Neutrophil (primary cell): ENCODE measurements around the gene TMEM200A.
"Not testable (repeated sequence)": the region's sequence is repeated elsewhere in the genome, so short reads cannot be mapped to it uniquely, and the experiment has no call there.

ENCODE experiments used
- H3K27ac ChIP-seq: fragments of 200-600 bp; sonication (generic); 2 replicates; pipeline ENCODE4 v1.5.1; 2016; ENCODE audit warnings: mild to moderate bottlenecking, moderate library complexity
- H3K27me3 ChIP-seq: fragments of 200-600 bp; sonication (generic); 2 replicates; pipeline ENCODE4 v1.6.0; 2016; ENCODE audit warnings: mild to moderate bottlenecking
- H3K36me3 ChIP-seq: fragments of 200-600 bp; sonication (generic); 2 replicates; pipeline ENCODE4 v1.5.1; 2017
- H3K4me1 ChIP-seq, 2 experiments: fragments of 200-600 bp in 1 of 2; sonication (generic) in 1 of 2; 1 replicate in 1 of 2; 2 replicates in 1 of 2; pipeline versions ENCODE4 v1.5.1 to v1.6.1; 2013 to 2016; ENCODE audit warnings: low read depth in 1 of 2, low read length in 1 of 2, mild to moderate bottlenecking in 1 of 2, moderate library complexity in 1 of 2; ENCODE audit not compliant: control insufficient read depth in 1 of 2, insufficient read depth in 1 of 2
- H3K4me3 ChIP-seq, 2 experiments: fragments of 200-600 bp in 1 of 2; sonication (generic) in 1 of 2; 1 replicate in 1 of 2; 2 replicates in 1 of 2; pipeline ENCODE4 v1.5.1; 2013 to 2016; ENCODE audit warnings: low read depth in 1 of 2, low read length in 1 of 2, mild to moderate bottlenecking in 1 of 2, moderate library complexity in 1 of 2
- H3K9me3 ChIP-seq: fragments of 200-600 bp; sonication (generic); 2 replicates; pipeline ENCODE4 v1.5.1; 2016
- TF ChIP-seq, protein P1 (sequence below): fragments of 200-600 bp; sonication (generic); IDR thresholded peaks from 2 replicates; pipeline ENCODE4 v1.5.1; 2016; ENCODE audit warnings: antibody characterized with exemption

The TMEM200A gene

DNA sequence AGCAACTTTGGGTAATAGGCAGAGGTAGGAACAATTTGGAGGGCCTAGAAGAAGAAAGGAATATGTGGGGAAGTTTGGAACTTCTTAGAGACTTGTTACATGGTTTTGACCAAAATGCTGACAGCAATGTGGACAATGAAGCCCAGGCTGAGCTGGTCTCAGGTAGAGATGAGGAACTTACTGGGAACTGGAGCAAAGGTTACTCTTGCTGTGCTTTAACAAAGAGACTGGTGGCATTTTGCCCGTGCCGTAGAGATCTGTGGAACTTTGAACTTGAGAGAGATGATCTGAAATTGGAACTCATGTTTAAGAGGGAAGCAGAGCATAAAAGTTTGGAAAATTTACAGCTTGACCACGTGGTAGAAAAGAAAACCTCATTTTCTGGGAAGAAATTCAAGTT, 28.3 kb upstream of the TMEM200A start:
- Histone ChIP-seq H3K36me3 (no peaks in the 10 kb centered on the region), H3K4me1 (no peaks in the 10 kb centered on the region), H3K4me3 (no peak overlapping the region), H3K27me3 (no peaks in the 10 kb centered on the region), H3K9me3 (no peaks in the 10 kb centered on the region), H3K27ac (no peak overlapping the region)
- TF ChIP-seq, protein P1, sequence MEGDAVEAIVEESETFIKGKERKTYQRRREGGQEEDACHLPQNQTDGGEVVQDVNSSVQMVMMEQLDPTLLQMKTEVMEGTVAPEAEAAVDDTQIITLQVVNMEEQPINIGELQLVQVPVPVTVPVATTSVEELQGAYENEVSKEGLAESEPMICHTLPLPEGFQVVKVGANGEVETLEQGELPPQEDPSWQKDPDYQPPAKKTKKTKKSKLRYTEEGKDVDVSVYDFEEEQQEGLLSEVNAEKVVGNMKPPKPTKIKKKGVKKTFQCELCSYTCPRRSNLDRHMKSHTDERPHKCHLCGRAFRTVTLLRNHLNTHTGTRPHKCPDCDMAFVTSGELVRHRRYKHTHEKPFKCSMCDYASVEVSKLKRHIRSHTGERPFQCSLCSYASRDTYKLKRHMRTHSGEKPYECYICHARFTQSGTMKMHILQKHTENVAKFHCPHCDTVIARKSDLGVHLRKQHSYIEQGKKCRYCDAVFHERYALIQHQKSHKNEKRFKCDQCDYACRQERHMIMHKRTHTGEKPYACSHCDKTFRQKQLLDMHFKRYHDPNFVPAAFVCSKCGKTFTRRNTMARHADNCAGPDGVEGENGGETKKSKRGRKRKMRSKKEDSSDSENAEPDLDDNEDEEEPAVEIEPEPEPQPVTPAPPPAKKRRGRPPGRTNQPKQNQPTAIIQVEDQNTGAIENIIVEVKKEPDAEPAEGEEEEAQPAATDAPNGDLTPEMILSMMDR: no peak

DNA sequence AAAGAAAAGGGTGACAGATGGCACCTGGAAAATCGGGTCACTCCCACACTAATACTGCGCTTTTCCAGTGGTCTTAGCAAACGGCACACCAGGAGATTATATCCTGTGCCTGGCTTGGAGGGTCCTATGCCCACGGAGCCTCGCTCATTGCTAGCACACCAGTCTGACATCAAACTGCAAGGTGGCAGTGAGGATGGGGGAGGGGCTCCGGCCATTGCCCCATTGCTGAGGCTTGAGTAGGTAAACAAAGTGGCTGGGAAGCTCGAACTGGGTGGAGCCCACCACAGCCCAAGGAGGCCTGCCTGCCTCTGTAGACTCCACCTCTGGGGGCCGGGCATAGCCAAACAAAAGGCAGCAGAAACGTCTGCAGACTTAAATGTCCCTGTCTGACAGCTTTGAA, 19.5 kb upstream of the TMEM200A start:
- H3K4me3 ChIP-seq, H3K27ac ChIP-seq, H3K27me3 ChIP-seq, H3K9me3 ChIP-seq, H3K4me1 ChIP-seq, H3K36me3 ChIP-seq: not testable (repeated sequence)

DNA sequence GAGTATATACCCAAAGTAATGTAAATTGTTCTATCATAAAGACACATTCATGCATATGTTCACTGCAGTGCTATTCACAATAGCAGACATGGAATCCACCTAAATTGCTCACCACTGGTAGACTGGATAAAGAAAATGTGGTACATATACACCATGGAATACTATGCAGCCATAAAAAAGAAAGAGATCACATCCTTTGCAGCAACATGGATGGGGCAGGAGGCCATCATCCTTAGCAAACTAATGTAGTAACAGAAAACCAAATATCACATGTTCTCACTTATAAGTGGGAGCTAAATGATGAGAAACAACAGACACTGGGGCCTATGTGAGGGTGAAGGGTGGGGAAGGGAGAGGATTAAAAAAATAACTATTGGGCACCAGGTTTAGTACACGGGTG, 11.5 kb upstream of the TMEM200A start:
- Histone ChIP-seq H3K36me3 (no peaks in the 10 kb centered on the region), H3K4me1 (no peaks in the 10 kb centered on the region), H3K27me3 (no peaks in the 10 kb centered on the region), H3K4me3 (no peak overlapping the region), H3K27ac (no peak overlapping the region), H3K9me3 (no peaks in the 10 kb centered on the region)
- TF ChIP-seq, protein P1: no peak

DNA sequence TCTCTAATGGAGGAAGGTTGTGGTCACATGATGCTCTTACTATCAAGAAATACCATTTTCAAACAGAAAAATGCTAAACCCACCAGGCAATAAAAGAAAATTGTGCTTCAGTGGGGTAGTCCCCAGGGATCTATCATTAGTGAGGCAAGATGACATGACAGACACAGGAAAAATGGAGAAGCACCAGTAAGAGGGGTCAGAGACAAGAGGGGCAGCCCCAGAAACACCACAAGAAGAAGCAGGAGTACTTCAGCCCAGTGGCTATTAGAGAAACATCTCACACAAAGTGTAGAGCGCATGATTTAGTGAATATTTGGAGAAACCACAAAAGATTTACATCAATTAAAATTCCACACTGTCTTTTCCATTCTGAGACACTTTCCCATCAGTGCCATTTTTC, 10.2 kb upstream of the TMEM200A start:
- TF ChIP-seq, protein P1: no peak
- no peak overlapping the region for H3K4me3 ChIP-seq
- no peaks in the 10 kb centered on the region for H3K36me3 ChIP-seq
- no peaks in the 10 kb centered on the region for H3K9me3 ChIP-seq
- no peaks in the 10 kb centered on the region for H3K4me1 ChIP-seq
- H3K27ac ChIP-seq: no peak overlapping the region
- no peaks in the 10 kb centered on the region for H3K27me3 ChIP-seq

DNA sequence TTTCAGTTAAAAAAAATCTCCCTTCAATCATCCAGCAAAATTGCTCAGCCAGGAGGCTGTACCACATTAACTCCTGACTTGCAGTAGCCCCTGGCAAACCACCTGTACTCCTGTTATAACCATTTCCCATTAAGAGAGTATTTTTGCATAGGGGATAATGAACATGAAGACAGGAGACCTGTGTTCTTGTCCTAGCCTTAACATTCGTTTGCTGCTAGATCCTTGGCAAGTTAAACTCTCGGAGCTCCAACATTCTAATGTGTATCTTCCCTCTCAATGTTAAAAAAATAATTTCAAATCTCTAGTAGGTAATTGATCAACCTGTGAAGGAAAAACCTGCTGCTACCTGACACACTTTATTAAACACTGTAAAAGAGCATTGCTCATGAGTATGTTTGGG, 8.4 kb upstream of the TMEM200A start:
- TF ChIP-seq, protein P1: no peak
- no peaks in the 10 kb centered on the region for H3K4me1 ChIP-seq
- no peak overlapping the region for H3K27ac ChIP-seq

DNA sequence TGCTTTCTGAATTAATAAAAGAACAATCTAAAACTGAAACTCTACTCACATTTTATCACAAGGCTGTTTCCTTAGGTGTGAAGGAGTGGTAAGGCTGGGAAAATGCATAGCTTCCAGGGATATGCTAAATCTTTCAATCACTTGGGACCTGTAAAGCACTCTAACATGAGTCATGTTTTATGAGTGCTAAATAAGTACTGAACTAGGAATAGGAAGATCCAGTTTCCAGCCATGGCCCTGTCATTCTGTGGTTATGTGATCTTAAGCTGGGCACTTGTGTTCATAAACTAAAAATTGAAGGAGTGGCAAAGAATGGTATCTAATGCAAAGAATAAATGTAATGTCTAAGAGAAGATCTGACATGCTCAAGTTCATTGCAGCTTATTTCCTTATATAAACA, 6.1 kb upstream of the TMEM200A start:
- TF ChIP-seq, protein P1: no peak
- no peak overlapping the region for H3K4me3 ChIP-seq
- no peak overlapping the region for H3K27ac ChIP-seq
- H3K4me1 ChIP-seq: no peaks in the 10 kb centered on the region
- no peaks in the 10 kb centered on the region for H3K36me3 ChIP-seq
- no peaks in the 10 kb centered on the region for H3K9me3 ChIP-seq
- peaks cover 23% of the 10 kb centered on the region for H3K27me3 ChIP-seq

More for the DNA sequence above, 8.4 kb upstream of the TMEM200A start:
- peaks cover under 1% of the 10 kb centered on the region for H3K27me3 ChIP-seq
- H3K4me3 ChIP-seq: no peak overlapping the region
- H3K36me3 ChIP-seq: no peaks in the 10 kb centered on the region
- H3K9me3 ChIP-seq: no peaks in the 10 kb centered on the region
